Tibial artery (tissue), 4 donors: ENCODE results near the gene GTF2IRD1.
"Not testable (repeated sequence)": the region's sequence is repeated elsewhere in the genome, so short reads cannot be mapped to it uniquely, and the experiment has no call there.

Source experiments
- DNase-seq, 2 donors: peaks; one replicate each; pipeline ENCODE4 v3.0.0-alpha.2; 2019
- H3K27ac ChIP-seq, 2 donors: fragments of 200-600 bp; sonication (generic) in 1 of 2; 1 replicate in 1 of 2; 2 replicates in 1 of 2; pipeline ENCODE4 v1.5.1; 2018 to 2019; ENCODE audit warnings: mild to moderate bottlenecking in 1 of 2
- H3K27me3 ChIP-seq, 2 donors: fragments of 200-600 bp; sonication (generic) in 1 of 2; one replicate each; pipeline versions ENCODE4 v1.5.1 to v1.6.0; 2016 to 2019
- H3K36me3 ChIP-seq, 3 donors: fragments of 200-600 bp; sonication (generic) in 2 of 3; one replicate each; pipeline ENCODE4 v1.5.1; 2016 to 2019; ENCODE audit warnings: mild to moderate bottlenecking in 2 of 3
- H3K4me1 ChIP-seq, 4 donors: fragments of 200-600 bp; sonication (generic) in 2 of 4; 1 replicate in 3 of 4; 2 replicates in 1 of 4; pipeline ENCODE4 v1.5.1; 2016 to 2019
- H3K4me3 ChIP-seq, 2 donors: fragments of 200-600 bp; sonication (generic) in 1 of 2; 1 replicate in 1 of 2; 2 replicates in 1 of 2; pipeline ENCODE4 v1.5.1; 2018 to 2019; ENCODE audit warnings: mild to moderate bottlenecking in 2 of 2
- H3K9me3 ChIP-seq, 3 donors: fragments of 200-600 bp; sonication (generic) in 1 of 3; one replicate each; pipeline ENCODE4 v1.5.1; 2016 to 2019
- intact Hi-C: fragments of 100-400 bp; cut with DNase I; formaldehyde crosslinking; loops from one replicate; pipeline ENCODE4 v1.15.0; 2023; ENCODE audit warnings: low total_unique reads
- TF ChIP-seq, protein P1 (sequence below), 2 experiments: fragments of 200-600 bp in 1 of 2; fragments of 450-650 bp in 1 of 2; IDR thresholded peaks; one replicate each; pipeline ENCODE4 v1.5.1; 2017 to 2019; ENCODE audit warnings: antibody characterized with exemption in 2 of 2, mild to moderate bottlenecking in 1 of 2, moderate library complexity in 1 of 2

The GTF2IRD1 gene

DNA sequence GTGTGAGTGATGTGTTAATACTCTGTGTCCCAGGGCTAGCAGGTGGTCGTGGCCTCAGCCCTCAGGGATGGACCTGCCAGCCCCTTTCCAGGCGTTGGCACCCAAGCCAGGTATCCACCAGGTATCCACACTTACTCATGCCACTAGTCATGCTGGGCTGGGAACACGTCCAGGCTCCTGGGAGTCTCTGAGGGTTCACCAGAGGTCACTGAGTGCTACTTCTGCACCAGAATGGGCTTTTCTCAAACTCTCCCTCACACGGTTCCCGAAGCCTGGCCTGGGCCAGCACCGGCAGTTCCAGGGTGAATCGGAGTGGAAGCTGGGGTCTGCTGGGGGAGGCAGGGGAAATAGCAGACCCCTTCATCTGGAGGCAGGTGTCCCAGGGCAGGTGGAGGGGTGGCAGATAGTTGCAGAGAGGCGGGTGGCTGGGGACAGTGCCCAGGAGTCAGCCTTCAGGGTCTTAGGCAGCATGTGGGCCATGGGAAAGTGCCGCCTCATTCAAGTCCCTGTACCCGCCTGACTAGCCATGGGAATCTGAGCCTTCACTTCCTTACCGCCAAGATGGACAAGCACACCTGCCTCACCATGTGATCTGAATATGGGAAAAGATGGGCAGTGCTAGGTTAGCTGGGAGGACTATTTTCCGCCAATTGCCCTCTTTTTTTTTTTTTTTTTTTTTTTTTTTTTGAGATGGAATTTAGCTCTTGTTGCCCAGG is 108.3 kb downstream of the GTF2IRD1 start:
- H3K27ac ChIP-seq: no peak overlapping the region
- H3K4me3 ChIP-seq: no peak overlapping the region
- H3K27me3 ChIP-seq: no peaks in the 10 kb centered on the region
- no peaks in the 10 kb centered on the region for H3K4me1 ChIP-seq
- no peak for DNase-seq
- intact Hi-C loops: no loop called here
- TF ChIP-seq, protein P1, sequence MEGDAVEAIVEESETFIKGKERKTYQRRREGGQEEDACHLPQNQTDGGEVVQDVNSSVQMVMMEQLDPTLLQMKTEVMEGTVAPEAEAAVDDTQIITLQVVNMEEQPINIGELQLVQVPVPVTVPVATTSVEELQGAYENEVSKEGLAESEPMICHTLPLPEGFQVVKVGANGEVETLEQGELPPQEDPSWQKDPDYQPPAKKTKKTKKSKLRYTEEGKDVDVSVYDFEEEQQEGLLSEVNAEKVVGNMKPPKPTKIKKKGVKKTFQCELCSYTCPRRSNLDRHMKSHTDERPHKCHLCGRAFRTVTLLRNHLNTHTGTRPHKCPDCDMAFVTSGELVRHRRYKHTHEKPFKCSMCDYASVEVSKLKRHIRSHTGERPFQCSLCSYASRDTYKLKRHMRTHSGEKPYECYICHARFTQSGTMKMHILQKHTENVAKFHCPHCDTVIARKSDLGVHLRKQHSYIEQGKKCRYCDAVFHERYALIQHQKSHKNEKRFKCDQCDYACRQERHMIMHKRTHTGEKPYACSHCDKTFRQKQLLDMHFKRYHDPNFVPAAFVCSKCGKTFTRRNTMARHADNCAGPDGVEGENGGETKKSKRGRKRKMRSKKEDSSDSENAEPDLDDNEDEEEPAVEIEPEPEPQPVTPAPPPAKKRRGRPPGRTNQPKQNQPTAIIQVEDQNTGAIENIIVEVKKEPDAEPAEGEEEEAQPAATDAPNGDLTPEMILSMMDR (IDR thresholded peaks at IDR 0.05): no peak
- no peaks in the 10 kb centered on the region for H3K9me3 ChIP-seq
- peaks cover 19 to 70% (median 26%) of the 10 kb centered on the region in 3 donors for H3K36me3 ChIP-seq

DNA sequence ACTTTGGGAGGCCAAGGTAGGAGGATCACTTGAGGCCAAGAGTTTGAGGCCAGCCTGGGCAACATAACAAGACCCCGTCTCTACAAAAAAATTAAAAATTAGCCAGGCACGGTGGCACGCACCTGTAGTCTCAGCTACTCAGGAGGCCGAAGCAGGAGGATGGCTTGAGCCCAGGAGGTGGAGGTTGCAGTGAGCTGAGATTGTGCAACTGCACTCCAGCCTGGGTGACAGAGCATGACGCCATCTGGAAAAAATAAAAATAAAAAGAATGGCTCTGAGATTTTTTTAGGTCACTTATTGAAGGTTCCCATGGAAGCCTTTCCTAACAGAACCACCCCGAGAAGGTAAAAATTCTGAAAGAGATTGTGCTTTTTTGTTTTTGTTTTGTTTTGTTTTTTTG is 109.9 kb downstream of the GTF2IRD1 start:
- H3K4me1 ChIP-seq, H3K27me3 ChIP-seq, H3K27ac ChIP-seq, H3K9me3 ChIP-seq, intact Hi-C loops, DNase-seq, H3K4me3 ChIP-seq: not testable (repeated sequence)
- H3K36me3 ChIP-seq: peaks cover 9 to 54% (median 15%) of the 10 kb centered on the region in 3 donors

DNA sequence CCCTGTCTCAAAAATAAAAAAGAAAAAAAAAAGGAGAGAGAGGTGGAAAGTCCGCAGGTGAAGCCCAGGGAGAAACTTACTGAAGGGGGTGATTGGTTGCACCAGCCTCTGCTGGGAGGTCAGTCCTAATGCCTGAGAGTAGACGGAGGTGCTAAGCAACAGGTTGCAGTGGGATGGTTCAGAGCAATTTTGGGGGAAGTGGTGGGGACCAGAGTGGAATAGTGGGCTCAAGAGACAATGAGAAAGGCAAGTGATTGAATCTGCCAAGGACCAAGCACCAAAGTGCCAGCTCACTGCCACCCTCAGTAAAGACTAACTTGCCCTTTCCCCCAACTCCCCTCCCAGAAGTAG is 113.6 kb downstream of the GTF2IRD1 start:
- Histone ChIP-seq H3K4me1 (no peaks in the 10 kb centered on the region), H3K9me3 (no peaks in the 10 kb centered on the region), H3K36me3 (peaks cover 0 to 24% (median 0%) of the 10 kb centered on the region in 3 donors), H3K4me3 (no peak overlapping the region), H3K27ac (no peak overlapping the region), H3K27me3 (no peaks in the 10 kb centered on the region)
- TF ChIP-seq, protein P1 (IDR thresholded peaks at IDR 0.05): no peak
- DNase-seq: no peak
- intact Hi-C loops: loop anchor here (5.0 kb wide), 1 partner anchor 60 kb away; no protein-coding TSS in a partner anchor

DNA sequence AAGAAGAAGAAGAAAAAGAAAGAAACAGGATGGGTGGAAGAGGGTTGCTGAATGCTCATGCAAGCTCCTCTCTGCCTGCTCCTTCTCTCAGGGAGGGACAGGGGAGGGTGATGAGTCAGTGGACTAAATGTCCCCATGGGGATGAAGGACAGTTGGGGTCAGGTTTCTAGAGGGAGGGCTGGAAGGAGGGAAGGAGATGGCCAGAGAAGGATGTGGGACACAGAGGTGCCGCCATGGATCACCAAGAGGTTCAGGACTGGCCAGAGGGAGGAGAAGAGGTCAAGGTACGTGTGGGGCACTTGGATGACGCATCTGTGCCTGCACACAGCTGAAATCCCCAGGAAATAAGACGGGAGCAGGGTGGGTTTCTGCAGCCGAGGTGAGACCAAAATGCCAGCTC is 115.0 kb downstream of the GTF2IRD1 start:
- Histone ChIP-seq H3K27me3 (no peaks in the 10 kb centered on the region), H3K9me3 (no peaks in the 10 kb centered on the region), H3K4me1 (no peaks in the 10 kb centered on the region), H3K27ac (no peak overlapping the region), H3K4me3 (no peak overlapping the region), H3K36me3 (peaks cover 0 to 13% (median 0%) of the 10 kb centered on the region in 3 donors)
- no peak for DNase-seq
- intact Hi-C loops: loop anchor here (5.0 kb wide), 1 partner anchor 61 kb away; no protein-coding TSS in a partner anchor
- TF ChIP-seq, protein P1 (IDR thresholded peaks at IDR 0.05): no peak

DNA sequence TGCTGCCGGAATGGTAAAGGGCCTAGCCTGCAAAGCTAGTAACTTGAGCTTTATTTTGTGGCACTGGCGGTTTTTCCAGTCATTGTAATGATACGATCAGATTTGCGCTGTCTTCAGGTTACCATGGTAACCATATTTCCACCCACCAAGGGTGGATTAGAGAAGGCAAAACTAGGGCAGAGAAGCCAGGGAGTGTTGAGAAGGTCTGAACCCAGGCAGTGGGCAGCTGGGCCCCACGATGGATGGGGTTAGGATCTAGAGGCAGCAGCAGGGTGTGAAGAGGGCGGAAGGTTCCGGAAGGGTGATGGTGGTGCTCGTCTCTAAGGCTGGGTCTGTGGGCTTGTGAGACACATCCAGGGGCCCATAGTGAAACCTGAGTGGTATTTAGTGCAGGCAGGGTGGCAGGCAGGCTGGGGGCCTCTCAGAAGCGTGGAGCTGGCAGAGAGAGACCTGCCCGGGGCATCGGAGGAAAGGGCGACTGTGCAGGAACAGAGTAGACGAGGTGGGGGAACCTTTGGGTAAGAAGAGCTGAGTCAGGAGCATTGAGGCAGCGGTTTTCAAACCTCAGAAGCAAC is 115.9 kb downstream of the GTF2IRD1 start:
- TF ChIP-seq, protein P1 (IDR thresholded peaks at IDR 0.05): no peak
- H3K27ac ChIP-seq: no peak overlapping the region
- no peaks in the 10 kb centered on the region for H3K4me1 ChIP-seq
- intact Hi-C loops: loop anchor here (5.0 kb wide), 1 partner anchor 62 kb away; no protein-coding TSS in a partner anchor
- H3K9me3 ChIP-seq: no peaks in the 10 kb centered on the region
- no peak overlapping the region for H3K4me3 ChIP-seq
- no peak for DNase-seq
- peaks cover 0 to 5% (median 0%) of the 10 kb centered on the region in 3 donors for H3K36me3 ChIP-seq
- H3K27me3 ChIP-seq: no peaks in the 10 kb centered on the region

DNA sequence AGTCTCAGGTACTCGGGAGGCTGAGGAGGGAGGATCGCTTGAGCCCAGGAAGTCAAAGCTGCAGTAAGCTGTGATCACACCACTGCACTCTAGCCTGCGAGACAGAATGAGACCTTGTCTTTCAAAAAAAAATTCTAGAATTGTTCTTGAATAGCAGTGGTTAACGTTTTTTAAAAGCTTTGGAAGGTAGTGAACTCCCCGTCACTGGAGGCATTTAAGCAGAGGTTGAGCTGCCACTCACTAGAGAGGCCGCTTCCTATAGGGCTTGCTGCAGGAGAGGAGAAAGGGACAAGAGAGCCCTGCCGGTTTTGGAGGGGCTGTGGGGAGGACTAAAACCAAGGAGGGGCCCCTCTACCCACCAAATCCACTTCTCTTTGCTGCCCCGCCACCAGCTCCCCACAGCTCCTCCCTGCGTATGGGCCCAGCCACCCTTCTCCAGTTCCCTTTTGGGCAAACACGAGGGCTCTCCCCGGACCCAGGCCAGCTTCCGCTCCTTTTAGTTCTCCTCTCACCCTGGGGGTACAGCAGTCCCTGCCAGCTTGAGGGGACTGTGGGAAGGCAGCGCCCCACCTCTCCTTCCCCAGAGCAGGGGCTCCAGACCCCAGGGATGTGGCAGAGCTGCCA is 116.9 kb downstream of the GTF2IRD1 start:
- Histone ChIP-seq H3K9me3 (no peaks in the 10 kb centered on the region), H3K27me3 (no peaks in the 10 kb centered on the region), H3K36me3 (no peaks in the 10 kb centered on the region), H3K4me1 (no peaks in the 10 kb centered on the region), H3K27ac (no peak overlapping the region), H3K4me3 (no peak overlapping the region)
- TF ChIP-seq, protein P1 (IDR thresholded peaks at IDR 0.05): no peak
- DNase-seq: no peak
- intact Hi-C loops: no loop called here
